Stimulated activated CD4-positive, alpha-beta T cell treated with anti-CD3 and anti-CD28 coated beads, Interleukin-1b, Interleukin-23, amount 100 ng/mL, for 24 hours (primary cell): ENCODE data around the gene CMAS.
"Not testable (repeated sequence)": the region's sequence is repeated elsewhere in the genome, so short reads cannot be mapped to it uniquely, and the experiment has no call there.

Experiments
- DNase-seq, 4 experiments: peaks; one replicate each; pipeline ENCODE4 v3.0.0-alpha.2; 2020; ENCODE audit warnings: low read depth in 4 of 4, low spot score in 1 of 4

CMAS gene

DNA sequence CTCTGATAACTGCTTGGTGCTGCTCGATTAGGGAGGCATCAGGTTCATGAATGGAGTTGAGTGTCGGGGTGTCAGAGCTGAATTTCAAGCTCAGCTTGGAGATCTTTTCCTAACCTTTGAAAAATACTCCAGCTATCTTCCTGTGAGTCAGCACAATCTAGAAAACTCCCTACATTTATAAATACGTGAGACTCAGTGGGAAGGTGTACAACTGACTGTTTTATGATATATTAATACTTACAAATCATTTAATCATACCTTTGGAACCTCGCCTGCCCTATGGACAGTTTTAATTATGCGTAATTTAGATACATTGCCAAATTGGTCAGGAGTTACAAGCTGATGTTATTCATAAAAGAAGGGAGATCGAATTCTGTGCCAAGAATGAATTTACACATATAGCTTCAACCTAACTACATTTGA, 961 bp downstream of the CMAS start:
- DNase-seq: no peak

DNA sequence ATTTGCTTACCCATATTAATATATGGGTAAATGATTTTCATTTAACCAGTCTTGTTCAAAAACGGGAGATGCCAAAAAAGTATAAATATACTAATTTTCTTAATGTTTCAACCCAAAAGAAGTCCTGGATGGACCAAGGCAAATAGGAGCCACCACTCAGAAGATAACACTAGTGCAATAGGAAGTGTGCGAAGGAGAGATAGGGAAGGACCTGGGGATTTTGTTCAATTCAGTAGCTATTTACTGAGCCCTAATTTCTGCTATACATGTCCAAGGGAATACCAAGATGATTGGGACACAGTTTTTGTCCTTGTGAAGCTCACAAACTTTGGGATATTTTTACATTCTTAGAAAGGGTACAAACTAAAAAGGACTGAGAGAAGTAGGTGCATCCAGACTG, 1.5 kb downstream of the CMAS start:
- no peak for DNase-seq

DNA sequence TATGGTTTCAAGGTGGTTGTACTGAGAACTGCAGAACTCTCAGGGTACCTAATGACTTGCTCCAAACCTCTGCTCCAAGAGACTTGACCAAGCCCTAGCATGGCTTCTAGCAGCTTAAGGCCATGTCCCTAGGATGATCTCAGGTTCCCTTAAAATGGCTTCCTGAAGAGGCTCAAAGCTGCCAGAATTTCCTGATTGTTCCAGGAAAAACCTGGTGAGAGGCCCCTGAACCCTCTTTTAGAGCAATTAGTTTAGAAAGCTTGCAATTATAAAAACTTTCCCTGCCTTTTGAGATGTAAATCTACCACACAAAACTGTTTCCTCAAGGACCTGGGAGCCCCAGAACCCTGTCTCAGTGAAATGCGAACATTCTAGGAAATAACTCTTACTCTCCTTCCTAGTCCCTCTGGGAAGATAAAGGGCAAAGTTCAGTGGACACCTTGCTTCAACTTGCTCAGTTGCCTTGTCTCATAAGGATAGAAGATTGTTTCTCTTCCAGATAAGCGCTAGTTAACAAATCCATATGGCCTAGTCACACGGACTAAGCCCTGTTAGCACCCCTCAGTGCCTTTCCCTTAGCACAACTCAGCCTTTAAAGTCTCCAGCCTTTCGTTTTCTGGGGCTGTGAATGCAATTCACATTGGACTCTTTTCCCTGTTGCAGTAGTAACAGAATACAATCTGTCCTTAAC, 2.5 kb downstream of the CMAS start:
- DNase-seq: no peak

DNA sequence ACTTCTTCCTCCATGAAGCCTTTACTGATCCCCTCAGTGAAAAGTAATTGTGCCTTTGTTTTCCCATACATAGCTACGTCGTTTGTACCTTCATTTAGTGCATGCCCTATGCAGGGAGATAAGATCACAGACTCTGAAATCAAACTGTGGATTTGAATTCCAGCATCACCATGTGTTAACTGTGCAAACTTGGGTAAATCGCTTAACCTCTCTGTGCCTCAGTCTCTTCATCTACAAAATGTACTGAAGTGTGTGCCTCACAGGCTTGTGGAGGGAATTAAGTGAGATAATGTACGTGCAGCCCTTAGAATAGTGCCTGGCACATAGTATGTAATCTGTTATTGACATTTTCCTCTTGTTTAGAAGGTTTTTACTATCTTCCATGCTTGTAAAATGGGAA, 4.1 kb downstream of the CMAS start:
- no peak for DNase-seq

DNA sequence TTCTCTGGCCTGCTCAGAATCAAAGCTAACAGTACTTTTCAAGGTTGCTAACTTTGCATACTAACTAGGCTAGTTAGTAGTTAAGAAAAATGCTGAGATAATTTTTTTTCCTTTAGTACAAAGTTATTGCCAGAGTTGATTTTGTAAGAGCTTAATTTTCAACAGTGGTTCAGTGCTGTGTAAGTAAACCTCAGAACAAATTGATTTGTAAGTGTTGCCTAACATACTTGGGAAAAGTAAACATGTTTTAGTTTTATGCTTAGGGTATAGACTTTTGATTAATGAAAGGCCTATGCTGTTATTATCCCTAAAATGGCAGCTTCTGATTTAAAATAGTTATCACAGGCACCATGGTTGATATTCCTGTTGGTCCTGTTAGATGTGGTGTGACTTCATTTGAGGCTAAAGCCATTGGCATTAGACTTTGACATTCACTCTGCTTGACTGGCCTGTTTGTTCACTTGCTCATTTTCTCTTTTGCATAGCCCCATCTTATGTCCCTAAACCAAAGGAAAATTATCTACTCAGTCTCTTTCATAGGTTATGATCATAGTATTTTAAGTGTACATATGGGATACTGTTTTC, 5.2 kb downstream of the CMAS start:
- DNase-seq: no peak

DNA sequence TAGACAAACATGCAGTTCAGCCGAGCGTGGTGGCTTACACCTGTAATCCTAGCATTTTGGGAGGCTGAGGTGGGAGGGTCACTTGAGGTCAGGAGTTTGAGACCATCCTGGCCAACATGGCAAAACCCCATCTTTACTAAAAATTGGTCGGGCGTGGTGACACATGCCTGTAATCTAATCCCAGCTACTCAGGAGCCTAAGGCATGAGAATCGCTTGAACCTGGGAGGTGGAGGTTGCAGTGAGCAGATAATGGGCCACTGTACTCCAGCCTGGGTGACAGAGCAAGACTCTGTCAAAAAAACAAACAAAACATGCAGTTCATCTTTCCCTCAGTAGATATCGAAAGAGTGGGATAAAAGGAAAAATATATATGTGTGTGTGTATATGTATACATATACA, 7.0 kb downstream of the CMAS start:
- not testable (repeated sequence) for DNase-seq

DNA sequence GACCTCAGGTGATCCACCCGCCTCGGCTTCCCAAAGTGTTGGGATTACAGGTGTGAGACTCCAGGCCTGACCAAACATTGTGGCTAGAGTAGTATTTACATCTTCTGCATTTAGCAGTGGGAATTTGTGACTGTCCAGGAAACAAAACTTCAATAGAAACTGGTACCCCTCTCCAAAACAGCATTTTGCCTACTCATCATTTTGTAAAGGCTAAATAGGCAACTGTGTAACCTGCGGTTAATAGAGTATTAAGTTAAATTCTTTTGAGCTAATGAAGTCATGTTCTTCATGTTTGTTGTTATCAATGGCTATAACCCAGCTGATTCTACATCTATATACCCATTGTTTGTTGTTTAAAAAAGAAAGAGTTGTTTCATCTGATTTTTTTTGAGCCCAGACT, 8.1 kb downstream of the CMAS start:
- no peak for DNase-seq

DNA sequence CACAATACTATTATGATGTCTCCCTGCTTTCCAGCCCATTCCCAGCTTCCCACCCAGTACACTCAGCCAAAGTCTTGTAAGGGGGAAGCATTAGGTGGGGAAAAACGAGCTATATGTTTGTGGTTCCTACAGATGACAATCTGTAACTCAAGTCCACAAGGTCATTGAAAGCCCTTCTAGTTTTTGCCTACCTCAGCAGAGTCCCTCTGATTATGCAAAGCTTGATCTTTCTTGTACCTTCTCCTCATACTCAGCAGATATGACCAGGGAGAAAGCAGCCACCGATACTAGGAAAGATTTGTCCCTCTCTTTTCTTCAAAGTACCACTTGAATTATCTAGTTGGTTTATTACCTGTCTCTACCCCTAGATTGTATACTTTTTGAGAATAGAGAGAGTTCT, 10.6 kb downstream of the CMAS start:
- DNase-seq: no peak

DNA sequence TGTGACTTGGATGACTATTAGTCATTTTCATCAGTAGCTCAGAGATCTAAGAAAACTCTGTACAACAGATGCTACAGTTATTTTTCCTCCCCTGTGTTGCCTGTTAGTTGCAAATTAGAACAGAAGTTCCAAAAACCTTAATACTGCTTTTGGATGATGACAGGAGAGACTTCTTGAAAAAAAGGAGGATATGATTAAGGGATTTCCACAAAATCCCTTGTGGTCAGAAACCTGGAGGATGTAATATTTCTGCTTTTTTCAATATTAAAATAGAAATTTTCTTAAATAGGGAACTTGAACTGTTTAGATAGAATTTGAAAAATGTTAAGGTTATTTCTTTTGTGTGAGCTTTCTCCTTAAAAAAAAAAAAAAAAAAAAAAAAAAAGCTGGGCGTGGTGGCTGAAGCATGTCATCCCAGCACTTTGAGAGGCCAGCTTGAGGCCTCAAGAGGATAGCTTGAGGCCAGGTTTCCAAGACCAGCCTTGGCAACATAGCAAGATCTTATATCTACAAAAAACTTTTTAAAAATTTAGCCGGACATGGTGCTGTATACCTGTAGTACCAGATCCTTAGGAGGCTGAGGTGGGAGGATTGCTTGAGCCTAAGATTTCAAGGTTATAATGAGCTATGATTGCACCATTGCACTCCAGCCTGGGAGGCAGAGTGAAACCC, 14.1 kb downstream of the CMAS start:
- no peak for DNase-seq

DNA sequence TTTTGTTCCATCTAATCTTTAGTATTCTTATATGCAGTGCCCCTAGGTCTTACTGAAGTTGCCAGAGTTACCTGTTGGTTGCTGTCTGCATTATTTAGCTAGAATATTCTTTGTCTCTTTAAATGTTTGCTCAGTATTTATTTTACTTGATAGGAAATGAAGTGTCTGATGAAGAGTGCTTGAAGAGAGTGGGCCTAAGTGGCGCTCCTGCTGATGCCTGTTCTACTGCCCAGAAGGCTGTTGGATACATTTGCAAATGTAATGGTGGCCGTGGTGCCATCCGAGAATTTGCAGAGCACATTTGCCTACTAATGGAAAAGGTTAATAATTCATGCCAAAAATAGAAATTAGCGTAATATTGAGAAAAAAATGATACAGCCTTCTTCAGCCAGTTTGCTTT, 18.9 kb downstream of the CMAS start:
- no peak for DNase-seq

DNA sequence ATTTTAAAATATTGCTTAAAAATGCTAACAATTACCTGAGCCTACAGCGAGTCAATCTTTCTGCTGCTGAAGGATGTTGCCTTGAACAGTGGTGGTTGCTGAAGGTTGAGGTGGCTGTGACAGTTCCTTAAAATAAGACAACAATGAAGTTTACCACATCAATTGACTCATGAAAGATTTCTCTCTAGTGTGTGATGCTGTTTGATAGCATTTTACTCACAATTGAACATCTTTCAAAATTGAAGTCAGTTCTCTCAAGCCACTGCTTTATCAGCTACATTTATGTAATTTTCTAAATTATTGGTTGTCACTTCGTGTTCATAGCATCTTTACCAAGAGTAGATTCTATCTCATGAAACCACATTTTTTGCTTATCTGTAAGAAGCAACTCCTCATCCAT, 20.3 kb downstream of the CMAS start:
- DNase-seq: no peak

DNA sequence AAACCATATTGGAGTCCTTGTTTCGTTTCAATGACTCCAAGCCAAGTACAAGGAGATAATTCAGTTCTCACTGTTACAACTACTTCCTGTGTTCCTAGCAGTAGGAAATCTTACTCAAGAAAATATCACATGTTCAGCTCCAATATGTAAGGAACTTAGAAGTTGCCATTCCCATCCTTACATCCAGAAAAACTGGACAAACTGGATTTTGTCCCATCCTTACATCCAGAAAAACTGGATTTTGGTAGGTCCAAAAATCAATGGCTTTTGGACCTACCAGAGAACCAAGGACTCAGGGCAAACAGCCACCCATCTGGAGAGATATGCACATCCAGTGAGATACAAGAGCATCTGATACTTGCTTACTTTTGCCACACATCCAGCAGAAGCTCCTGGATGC, 23.8 kb downstream of the CMAS start:
- DNase-seq: no peak

DNA sequence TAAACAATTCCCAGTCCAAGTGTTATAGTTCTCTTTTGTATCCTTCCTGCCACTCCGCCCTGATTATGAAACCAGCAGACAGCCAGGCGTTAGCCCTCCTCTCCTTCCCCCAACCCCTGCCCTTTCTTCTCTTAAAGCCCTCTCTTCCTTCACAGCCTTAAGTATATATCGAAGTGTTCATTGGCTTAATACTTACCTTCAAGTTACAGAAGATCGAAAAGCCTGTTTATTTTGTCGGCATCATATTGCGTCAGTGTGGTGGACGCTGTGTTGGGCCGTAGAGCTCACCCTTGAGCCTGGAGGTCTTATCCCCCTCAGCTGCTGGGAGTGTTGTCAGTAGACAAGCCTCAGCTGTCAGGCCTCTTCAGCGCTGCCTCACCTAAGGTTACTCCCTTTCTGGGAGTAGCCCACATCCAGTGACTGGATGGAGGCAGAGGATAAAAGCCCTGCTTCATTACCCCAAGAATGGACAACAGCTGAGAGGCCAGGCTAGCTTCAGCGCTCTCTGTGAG, 36.2 kb downstream of the CMAS start:
- DNase-seq: no peak

DNA sequence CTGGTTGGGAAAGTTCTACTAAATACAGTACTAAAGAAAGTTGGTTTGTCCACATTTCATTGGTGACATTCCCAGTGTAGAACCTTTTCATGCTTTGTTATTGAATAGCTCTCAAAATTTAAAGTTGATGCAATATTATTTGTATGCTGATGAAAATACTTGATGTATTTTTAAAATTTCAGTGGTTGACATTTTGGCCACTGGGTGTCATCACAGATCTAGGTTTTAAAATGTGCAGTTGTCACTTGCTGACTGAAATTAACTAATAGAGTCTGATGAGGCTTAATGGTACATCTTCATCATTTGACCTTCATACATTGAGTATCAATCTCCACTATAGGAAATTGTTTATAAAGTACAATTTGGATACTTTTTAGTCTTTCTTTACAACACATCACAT, 37.1 kb downstream of the CMAS start:
- no peak for DNase-seq

DNA sequence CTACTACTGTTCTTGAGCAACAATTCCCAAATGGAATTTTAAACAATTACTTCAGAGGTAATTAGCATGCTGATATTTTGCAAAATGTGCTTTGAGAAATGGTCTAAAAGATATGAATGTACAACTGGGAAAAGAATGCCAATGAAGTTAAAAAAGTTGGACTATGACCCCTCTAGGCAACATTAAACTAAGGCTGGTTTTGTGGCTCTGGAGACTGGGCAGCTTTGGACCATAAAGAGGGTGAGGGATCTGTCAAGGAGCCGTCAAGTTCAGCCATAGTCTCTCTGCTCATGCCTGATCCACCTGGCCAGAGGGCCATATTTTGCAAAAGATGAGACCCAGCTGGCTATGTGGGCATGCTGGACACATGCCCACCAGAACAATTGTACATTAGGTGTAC, 38.8 kb downstream of the CMAS start:
- DNase-seq: no peak

DNA sequence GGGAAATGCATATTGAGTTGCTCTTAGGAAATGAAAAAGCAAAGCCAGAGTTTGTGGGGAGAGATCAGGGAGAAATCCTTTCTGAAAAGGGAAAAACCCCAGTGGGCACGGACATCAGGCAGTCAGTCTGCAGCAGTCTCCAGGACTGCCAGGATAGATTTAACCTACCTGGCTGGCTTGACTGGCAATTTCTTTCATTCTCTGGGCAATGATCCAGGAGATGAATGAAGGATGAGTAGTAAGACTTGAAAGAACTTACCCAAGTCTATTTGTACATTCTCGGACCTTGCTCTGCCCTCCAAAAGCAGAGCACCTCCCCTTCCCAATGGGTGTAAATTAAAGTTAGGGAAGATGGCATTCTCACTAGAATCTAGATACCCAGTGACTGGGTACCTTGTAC, 42.9 kb downstream of the CMAS start:
- no peak for DNase-seq

DNA sequence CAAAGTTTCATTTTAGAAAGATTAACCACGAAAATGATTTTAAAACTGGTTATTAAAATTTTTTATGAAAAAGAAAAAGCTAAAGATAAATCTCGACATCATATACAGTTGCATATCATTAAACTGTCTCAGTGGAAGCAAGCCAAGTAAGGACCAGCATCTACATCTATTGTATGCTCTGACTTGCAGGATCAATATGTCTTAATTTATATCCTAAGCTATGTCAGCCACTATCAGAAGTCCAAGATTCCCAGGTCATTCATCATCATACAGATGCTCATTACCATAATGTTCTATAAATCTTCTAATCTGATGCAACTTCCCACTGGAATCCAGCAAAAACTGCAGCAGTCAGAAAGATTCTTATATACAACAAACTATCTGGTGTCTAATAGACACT, 43.5 kb downstream of the CMAS start:
- no peak for DNase-seq

DNA sequence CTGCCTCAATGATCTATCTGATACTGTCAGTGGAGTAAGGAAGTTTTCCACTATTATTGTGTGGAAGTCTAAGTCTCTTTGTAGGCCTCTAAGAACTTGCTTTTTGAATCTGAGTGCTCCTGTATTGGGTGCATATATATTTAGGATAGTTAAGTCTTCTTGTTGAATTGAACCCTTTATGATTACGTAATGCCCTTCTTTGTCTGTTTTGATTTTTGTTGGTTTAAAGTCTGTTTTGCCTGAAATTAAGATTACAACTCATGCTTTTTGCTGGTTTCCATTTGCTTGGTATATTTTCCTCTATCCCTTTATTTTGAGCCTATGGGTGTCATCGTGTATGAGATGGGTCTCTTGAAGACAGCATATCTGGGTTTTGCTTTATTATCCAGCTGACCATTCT, 53.0 kb downstream of the CMAS start:
- not testable (repeated sequence) for DNase-seq

DNA sequence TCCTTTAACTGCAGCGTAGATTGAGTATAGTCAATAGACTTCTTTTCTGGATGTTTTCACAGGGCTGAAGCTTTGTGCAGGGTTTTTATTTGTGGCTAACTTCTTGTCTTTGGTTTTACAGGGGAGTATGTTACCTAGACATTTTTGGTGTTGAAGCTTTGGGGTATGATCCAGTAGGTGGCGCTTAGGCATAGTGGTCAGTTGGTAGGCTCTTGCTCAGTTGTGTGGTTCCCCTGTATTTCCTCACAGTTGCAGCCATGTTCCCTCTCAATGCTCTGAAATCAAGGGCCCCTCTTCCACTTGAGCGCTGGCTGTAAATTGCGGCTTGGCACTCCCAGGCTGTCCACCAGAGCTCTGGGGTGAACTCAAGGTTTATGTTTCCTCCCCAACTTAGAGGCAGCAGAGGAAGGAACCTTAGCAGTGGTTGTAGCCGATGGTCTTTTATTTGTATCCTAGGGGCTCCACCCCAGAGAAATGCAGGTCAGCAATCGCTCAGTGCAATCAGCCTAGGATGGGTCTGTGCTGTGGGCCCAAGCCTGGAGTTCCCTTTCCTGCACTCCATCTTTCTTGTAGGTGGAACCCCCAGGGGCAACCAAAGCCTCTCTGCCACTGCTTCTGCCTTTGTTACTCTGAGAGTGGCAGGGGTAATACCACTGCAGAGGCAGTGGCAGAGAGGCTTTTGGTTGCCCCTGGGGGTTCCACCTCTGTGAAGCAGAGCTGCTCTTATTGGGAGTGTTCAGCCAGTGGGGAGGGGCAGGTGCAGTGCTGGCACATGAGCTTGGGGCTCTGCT, 55.1 kb downstream of the CMAS start:
- no peak for DNase-seq

DNA sequence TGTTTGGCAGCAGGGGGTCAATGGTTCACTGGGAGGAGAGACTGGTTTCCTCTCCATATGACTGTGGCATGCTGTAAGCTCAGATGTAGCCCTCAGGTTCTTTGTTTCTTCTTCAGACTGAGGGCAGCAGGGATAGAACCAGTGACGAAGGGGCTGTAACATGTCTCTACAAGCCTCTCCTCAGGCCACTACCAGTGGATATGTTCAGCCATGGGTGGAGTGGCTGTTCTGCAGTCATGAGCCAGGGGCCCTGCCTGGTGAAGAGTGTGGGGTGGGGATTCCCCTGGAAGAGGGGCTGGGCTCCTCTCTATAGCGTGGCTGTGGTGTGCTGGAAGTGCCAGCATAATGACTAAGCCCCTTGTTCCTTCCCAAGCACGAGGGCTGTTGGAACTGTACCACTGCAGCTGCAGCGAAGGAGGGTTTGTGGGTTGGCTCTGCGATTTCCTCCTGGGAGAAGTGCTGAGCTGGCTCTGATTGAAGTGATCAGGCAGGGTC, 55.8 kb downstream of the CMAS start:
- DNase-seq: no peak

DNA sequence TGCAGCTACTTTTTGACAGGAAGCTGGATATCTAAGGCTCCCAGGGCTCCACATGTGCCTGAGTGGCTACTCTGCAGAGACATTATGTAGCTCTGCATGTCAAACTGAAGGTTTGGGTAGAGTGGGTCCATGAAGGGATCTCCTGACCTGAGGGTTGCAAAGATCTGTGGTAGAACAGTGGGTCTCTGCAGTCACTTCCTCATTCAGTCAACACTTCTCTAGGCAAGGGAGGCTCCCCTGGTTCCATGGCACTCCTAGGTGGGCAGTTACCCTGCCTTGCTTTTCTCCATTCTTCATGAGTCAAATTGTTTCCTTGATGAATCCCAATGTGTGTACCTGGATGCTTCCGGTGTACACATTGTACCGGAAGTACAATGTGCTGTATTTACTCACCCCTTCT, 57.4 kb downstream of the CMAS start:
- DNase-seq: no peak

DNA sequence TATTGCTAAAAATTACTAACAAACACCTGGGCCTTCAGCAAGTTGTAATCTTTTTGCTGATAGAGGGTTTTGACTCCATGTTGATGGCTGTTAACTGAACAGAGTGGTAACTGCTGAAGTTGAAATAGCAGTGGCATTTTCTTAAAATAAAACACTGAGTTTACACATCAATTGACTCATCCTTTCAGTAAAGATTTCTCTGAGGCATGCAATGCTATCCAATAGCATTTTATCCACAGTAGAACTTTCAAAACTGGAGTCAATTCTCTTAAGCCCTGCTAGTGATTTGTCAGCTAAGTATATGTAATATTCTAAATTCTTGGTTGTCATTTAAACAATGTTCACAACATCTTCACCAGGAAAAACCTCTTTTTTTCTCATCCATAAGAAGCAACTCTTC, 59.5 kb downstream of the CMAS start:
- no peak for DNase-seq
